AG10803 (cell line): ENCODE data around the gene CSTB.

Source experiments
- DNase-seq: peaks from one replicate; pipeline ENCODE4 v3.0.0; 2010; ENCODE audit warnings: low read depth
- H3K4me3 ChIP-seq: 2 replicates; pipeline ENCODE4 v1.5.1; 2011; ENCODE audit warnings: mild to moderate bottlenecking, low read length, control low read depth
- CTCF ChIP-seq: conservative IDR thresholded peaks from 2 replicates; pipeline ENCODE4 v1.5.1; 2011; ENCODE audit warnings: mild to moderate bottlenecking, low read length, control low read depth, inconsistent platforms

The CSTB gene

DNA sequence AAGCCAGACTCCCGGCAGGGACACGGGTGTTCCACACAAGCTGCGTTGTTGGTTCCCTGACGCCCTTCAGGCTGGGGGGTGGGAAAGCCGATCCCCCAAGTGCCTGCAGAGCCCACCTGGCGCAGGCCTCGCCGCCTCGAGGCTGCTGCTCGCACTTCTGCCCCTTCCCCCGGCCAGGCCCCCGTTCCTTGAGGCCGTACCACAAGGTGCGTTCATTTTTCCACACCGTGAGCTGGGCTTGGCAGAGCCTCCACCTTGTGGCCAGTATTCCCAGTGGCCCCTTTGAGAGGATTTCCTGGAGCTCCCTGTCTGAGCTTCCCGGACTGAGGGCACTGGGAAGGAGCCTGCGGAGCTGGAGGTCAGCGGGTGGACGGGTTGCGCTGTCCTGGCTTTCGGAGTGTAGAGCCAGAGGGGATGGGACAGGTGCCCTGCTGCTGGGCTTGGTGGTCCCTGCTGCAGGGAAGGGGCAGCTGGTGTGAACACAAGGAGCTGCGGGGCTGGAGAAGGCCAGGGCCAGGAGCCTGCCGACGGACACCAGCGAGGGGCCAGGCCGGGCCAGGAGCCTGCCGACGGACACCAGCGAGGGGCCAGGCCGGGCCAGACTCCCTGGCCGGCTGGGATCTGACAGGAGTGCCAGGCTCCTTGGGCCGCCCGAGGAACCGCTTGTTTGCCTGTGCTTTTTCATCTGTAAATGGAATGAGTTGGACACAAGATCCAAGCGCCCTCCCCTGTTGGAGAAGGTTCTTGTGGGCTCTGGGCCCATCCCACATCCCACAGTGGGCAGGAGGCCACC lies 38.8 kb downstream of the CSTB start:
- no peak for DNase-seq
- H3K4me3 ChIP-seq: no peak overlapping the region
- TF ChIP-seq CTCF: no peak

GRCh38 chr21:43736224-43736883 lies 39.8 kb downstream of the CSTB start:
- DNase-seq: no peak
- TF ChIP-seq CTCF: no peak
- no peak overlapping the region for H3K4me3 ChIP-seq

DNA sequence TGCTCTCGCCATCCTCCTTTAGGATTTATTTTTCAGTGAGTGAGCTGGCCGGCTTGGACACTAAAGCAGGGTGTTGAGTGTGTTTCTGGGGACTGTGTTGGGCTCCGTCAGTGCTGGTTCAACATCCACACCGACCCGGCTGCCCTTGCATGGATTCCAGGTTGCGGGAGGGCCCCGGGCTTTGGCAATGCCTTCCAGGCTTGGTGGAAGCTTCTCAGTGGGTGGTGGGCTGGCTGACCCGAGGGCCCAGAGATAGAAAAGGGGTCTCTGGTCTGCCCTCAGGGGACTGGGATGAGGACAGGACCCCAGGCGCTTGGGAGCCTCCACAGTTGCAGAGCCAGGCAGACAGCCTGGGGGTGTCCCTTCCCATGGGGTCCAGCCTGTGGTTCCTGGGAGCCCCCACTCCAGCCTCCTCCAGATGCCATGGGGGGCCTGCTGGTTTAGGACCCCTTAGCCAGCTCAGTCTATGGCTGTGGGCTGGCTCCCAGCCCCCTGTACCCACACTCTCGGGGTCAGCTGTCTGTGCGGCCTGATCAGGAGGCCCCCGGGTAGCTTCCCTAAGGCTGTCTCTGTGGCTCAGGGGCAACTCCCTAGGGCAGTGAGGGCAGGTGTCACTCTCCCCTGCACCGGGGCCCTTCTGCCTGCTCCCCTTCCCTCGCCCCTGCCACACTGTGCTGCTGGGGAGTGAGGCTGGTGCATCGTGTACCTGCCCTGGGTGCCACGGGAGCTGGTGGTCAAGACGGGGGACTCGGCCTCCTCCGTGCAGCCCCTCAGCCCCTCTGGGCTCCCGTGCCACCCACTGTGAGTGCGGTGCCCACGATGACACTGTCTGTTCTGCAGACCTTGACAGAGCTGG lies 40.6 kb downstream of the CSTB start:
- no peak for TF ChIP-seq CTCF
- DNase-seq: no peak
- no peak overlapping the region for H3K4me3 ChIP-seq

GRCh38 chr21:43734928-43735229 lies 41.2 kb downstream of the CSTB start:
- TF ChIP-seq CTCF: no peak
- H3K4me3 ChIP-seq: no peak overlapping the region
- DNase-seq: peak; percentile 29

DNA sequence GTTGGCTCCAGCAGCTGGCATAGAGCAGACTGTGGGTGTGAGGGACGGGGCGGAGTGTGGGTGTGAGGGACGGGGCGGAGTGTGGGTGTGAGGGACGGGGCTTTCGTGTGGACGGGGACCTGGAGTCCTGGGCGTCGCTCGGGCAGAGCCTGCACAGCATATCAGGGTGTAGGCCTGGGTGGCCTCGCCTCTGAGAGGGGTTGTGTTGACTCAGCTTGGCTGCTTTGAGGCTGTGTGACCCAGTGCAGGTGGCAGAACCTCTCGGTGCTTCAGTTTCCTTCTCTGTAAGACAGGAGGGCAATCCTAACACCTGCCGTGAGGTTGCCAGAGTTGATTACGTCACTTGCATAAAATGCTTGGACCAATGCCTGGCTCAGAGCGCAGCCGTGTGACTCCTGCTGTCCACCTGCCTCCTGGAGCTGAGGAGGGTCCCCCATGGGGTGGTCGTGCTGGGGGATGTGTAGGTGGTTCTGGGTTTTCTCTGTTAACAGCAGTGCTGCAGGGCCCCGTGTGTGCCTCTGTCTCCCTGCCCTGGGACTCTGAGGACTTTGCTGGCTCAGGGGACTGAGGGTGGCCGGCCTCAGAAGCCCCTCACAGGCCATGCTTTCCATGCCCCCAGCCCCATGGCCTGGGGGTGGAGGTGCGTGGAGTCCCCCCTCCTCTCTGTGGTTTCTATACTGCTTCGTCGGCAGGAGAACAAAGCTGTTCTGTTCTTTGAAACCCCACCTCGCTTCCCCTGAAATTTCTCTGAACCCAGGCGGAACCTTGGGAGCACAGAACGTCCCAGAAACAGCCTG lies 41.8 kb downstream of the CSTB start:
- TF ChIP-seq CTCF: no peak
- no peak for DNase-seq
- no peak overlapping the region for H3K4me3 ChIP-seq

DNA sequence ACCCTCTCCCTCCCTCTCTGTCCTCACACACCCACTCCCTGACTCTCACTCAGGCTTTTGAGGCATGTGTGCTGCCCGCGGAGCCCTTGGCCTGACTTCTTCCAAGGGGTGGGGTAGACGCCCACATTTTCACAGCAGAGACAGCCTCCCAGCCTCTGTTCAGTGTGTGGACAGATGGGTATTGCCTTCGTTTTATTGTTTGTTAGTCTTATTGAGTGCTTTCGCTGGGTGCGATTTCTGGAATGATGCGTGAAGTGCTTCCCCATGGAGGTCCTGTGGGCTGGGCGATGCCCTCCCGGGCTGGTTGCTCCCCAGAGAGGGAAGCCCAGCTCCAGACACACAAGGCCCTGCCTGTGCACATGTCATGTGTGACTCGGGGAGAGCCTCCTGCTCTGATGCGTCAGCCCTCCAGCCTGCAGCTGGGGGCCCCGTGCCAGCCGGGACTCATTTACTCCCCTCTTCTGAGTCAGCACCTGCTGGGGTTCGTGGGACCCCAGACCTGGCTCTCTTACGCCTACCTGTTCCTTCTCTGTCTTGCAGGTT lies 42.5 kb downstream of the CSTB start:
- TF ChIP-seq CTCF: no peak
- H3K4me3 ChIP-seq: no peak overlapping the region
- peak; percentile 68 for DNase-seq
